Activated T-cell treated with anti-CD3 and anti-CD28 coated beads, Interleukin-2, amount 50 U/mL, for 1 hour (primary cell): ENCODE measurements around the gene JMJD8.

Source experiments
- DNase-seq: peaks from one replicate; pipeline ENCODE4 v3.0.0-alpha.2; 2020

The JMJD8 gene

DNA sequence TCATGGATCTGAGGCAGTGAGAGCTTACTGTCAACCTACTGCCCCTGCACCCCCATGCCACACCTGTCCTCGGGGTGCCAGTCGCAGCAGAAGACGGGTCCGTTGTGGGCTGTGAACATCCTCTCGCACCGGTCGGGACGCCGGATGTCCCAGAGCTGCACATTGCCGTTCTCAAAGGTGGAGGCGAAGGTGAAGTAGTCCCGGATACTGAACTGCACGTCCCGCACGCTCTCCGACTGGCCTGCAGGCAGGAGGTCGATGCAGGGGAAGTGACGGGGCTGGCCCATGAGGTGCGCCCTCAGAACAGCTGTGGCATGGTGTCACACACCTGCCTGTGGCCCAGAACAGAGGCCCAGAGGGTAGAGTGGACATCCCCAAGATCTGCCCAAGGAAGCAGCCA lies 3.4 kb upstream of the JMJD8 start:
- no peak for DNase-seq

DNA sequence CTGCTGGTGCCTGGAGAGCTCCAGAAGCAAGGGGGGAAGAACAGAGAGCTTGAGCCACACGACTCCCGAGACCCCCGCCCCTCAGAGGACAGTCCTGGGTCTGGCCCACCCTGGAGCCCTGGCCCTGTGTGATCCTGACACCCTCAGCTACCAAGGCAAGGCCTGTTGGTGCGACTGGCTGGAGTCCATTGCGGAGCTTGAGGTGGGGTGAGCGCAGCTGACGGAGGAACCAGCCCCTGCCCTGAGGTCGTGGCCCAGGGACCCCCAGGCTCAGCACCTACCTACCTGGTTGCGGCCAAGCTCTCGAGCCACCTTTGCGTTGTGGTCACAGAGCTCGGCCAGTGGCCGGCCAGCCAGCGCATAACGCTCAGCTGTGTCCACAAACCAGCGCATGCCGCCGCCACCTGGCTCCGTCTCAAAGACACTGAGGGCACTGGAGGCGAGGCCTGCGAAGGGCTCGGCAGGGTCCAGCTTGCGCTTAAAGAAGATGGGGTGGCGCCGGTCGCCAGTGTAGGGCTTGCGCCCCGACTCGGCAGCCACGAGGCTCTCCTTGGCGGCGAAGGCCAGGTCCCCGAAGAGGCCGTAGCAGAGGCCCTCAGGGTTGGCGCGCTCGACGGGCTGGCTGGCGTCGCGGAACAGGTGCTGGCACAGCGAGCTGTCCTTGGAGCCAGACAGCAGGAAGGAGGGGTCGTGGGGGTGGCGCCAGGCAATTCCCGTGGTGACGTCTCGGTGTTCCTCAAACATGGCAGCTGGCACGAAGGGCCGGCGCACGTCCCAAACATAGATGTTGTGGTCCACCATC lies 2.5 kb upstream of the JMJD8 start:
- DNase-seq = no peak

DNA sequence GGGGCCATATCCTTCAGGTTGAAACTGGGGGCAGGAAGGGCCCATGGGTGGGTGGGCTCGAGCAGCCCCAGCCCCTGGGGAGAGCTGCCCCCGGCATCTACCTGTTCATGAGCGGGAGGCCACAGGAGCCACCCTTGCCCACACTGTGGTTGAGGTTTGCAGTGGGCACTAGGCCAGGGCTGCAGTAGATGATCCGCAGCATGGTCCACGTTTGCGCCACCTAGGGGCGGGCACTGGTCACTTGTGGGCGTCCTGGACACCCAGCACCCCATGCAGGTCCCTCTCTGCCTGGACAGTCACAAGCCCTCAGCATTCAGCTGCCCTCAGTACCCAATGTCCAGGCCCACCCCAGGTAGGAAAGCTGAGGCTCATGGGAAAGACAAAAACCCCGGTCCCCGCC lies 1.8 kb upstream of the JMJD8 start:
- DNase-seq = no peak

- DNase-seq = no peak
Observed at GRCh38 chr16:684961-685696, 995 bp upstream of the JMJD8 start.

- no peak for DNase-seq
Observed at GRCh38 chr16:683396-684070, 601 bp downstream of the JMJD8 start.

DNA sequence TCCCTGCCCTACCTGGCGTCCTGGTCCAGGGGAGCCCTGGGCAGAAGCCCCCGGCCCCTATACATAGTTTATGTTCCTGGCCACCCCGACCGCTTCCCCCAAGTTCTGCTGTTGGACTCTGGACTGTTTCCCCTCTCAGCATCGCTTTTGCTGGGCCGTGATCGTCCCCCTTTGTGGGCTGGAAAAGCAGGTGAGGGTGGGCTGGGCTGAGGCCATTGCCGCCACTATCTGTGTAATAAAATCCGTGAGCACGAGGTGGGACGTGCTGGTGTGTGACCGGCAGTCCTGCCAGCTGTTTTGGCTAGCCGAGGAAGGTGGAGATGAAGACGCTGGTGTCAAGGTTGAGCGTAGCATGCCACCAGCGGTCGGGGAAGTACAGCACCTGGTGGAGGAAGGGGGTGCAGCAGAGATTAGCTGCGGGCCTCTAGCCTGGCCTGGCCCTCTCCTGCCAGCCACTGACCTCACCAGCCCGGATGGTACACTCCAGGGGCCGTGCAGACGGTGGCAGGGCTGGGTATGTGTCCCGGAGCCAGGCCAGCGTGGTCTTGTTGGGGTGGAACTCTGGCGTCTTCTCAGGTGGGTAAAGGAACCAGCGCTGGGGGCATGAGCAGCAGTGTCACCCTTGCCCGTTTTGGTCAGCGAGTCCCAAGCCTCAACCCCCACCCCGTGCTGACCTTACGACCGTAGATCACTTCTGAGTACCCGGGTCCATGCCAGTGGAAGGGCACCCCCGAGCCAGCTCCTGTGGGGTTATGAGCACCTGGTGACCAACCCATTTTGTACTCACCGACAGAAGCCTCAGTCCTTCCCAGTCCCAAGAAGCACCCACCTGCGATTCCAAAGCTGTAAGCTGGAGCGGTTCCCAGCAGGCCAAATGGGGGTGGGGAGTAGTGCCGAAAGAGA lies 1.4 kb downstream of the JMJD8 start:
- no peak for DNase-seq

DNA sequence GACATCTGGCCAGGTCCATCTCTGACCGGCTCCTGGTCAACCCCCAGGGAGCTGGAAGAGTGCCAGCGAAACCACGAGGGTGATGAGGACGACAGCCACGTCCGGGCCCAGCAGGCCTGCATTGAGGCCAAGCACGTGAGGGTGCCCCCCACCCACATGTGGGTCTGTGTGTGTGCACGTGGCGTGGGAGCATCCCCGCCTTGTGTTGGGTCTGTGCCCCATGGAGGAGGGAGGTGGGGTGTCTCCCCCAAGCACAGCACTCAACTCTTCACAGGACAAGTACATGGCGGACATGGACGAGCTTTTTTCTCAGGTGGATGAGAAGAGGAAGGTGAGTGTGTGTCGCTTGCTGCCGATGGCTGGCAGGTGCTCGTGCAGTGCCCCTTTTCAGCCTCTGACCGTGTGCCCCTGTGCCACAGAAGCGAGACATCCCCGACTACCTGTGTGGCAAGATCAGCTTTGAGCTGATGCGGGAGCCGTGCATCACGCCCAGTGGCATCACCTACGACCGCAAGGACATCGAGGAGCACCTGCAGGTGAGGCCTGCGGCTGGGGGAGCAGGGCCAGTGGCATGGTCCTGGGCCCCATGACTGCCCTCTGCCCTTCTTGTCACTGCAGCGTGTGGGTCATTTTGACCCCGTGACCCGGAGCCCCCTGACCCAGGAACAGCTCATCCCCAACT lies 2.2 kb downstream of the JMJD8 start:
- DNase-seq = no peak

- DNase-seq = no peak
Observed at GRCh38 chr16:680967-681745, 3.0 kb downstream of the JMJD8 start.

GRCh38 chr16:680625-680945 lies 3.5 kb downstream of the JMJD8 start:
- no peak for DNase-seq

GRCh38 chr16:679814-680624 lies 4.1 kb downstream of the JMJD8 start, which contains the start of gene STUB1:
TSS of gene STUB1 (plus strand) at chr16:680410. CDS start at chr16:680526, 116 bp downstream.
- peak; percentile 86 for DNase-seq

- DNase-seq = no peak
Observed at GRCh38 chr16:678858-679813, 5.0 kb downstream of the JMJD8 start.

DNA sequence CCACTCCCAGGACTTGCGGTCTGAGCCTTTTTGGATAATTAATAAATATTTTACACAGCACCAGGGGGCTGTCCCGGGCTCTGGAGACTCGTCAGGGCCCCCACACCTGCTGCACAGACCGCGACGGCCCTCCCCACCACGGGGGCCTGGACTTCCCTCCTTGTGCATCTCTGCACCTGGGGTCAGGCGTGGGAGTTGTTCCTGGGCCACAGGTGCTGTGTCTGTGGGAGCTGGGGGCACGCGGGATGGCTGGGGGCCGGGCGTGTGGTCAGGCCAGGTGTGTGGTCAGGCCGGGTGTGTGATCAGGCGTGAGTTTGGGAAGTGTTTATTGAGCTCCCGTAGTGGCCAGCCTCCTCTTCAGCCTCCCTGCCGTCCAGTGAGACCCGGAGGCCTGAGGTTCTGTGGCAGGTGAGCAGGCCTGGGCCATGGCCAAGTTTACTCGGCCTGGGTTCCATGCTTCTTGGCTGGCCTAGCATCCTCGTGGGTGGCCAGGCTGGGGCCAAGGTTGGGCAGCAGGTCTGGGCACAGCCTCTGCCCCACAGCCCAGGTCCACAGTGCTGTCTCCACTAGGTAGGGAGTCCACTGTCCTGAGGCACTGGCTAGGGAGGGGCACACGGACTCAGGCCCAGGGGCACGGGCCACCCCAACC lies 5.8 kb downstream of the JMJD8 start:
- DNase-seq = no peak

- no peak for DNase-seq
Observed at GRCh38 chr16:677316-678190, 6.6 kb downstream of the JMJD8 start.

DNA sequence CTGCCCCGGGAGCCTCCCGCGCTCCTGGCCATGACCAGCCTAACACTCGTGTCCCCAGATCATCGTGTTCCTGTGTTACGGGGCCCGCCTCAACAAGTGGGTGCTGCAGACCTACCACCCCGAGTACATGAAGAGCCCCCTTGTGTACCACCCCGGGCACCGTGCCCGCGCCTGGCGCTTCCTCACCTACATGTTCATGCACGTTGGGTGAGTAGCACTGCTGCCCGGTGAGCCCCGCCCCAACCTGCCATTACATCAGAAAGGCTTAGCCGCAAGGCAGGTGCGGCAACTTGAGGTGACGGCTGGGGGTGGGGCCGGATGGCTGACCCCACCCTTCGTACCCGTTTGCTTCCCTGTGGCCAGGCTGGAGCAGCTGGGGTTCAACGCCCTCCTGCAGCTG lies 7.2 kb downstream of the JMJD8 start:
- DNase-seq = peak; percentile 50

- DNase-seq = no peak
Observed at GRCh38 chr16:676565-676902, 7.6 kb downstream of the JMJD8 start.

DNA sequence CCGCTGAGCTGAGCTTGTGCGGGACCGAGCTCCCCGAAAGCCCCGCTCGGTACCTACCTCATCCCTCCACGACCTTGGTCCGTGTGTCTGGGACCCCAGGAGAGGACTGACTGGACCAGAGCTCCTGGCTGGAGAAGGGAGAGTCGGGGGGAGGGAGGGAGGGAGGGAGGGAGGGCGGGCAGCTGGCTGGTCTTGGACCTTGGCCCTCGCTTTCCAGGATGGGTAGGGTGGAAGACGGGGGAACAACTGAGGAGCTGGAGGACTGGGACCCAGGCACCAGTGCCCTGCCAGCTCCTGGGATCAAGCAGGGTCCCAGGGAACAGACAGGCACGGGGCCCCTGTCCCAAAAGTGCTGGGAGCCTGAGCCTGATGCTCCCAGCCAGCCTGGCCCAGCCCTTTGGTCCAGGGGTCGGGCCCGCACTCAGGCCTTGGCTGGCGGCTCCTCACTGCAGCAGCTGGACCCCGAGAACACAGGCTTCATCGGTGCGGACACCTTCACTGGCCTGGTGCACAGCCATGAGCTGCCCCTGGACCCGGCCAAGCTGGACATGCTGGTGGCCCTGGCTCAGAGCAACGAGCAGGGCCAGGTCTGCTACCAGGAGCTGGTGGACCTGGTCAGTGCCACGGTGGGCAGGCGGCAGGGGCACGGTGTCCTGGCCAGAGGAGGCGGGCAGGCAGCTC lies 8.1 kb downstream of the JMJD8 start:
- no peak for DNase-seq
